HG03103 (cell line): Measurements from ENCODE around the gene IL3.

Experiments
- ATAC-seq: cut with Tn5 transposase; IDR thresholded peaks from one replicate; pipeline ENCODE4 v1.9.1; 2021; ENCODE audit warnings: low read depth; ENCODE audit not compliant: unreplicated experiment

Gene IL3

DNA sequence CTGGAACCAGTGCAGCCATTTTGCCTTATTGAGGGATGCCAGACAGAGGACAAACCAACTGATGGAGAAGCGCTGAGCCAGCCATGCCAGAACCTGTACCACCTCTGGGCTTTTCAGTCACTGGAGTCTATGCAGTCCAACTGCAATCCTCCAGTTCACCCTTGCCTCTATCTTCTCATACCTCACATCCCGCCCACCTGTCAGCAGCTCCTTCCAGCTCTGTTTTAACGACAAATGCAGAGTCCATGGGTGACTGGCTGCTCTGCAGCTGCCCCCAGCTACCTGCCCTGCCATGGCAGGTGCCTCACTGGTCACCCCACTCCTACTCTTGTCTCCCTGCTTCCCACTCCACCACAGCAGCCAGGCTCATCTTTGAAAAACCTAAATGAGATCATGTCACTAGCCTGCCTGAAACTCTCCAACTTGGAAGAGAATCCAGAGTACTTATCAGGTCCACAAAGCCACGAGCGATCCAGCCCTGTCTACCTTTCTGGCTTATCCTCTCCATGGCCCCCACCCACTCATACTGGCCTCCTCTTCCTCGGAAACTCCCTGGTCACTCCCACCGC is 35.0 kb upstream of the IL3 start:
- no peak for ATAC-seq

DNA sequence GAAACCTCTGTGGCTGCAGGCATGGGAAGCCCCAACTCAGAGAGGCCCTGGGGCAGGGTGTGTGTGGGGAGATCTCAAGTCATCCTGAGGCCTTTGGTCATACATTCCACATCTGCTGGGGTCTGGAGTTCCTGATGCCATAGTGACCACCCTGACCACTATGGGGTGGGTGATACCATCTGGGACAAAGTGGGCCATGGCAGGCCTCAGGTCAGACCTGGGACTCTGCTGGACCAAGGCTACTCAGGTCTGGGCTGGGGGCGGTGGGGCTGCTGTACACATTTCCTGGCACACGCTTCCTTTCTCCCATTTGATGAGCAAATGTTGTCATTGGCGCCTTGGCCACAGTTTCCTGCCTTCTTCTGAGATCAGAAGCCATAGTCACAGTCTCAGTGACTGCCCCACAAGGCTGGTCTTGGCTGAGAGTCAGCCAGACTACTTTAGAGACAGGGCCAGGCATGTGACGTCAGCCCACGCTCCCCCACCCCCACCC is 33.9 kb upstream of the IL3 start:
- no peak for ATAC-seq

DNA sequence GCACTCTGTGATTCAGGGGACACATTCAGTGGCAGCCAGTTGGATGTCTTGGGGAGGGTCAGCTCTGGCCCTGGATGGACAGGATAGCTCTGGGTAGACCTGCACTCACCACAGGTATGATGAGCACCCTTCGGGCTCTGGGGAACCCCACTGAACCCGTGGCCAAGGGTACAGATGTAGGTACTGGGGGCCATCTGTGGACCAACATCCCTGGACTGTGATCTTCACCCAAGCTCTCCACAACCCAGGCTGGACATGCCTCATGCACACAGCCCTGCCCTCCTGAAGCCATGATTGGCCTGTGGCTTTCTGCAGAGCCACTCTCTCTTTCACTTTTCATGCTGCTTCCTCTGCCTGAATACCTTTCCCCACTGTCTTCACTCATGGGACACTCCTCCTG is 33.4 kb upstream of the IL3 start:
- no peak for ATAC-seq

DNA sequence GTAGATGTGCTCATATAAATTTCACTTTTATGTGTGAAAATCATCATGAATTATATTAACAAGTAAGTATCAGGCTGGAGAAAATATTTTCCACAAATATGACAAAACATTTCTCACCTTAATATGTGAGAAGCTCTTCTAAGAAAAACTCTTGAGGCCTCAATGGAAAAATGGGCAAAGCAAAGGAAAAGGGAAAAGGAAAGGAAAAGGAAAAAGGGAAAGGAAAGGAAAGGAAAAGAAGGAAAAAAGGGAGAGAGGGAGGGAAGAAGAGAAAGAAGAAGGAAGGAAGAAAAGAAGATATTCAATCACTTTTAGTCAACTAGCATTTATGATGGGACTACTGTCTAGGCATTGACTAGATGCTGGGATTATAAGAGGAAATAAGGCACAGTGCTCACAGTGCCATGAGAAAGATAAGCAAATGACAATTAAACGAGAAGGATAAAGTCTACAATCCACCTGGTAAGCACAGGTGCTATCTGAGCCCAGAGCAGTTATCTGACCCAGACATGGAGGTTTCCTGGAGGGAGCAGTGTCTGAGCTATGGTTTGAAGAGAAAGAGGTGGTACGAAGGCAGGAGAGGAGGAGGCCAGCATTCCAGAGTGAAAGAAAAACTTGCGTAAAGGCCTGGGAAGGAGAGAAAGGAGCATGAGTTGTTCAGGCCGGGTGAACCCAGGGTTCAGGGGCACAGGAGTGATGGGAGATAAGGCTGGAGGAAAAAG is 30.7 kb upstream of the IL3 start:
- ATAC-seq: no peak

DNA sequence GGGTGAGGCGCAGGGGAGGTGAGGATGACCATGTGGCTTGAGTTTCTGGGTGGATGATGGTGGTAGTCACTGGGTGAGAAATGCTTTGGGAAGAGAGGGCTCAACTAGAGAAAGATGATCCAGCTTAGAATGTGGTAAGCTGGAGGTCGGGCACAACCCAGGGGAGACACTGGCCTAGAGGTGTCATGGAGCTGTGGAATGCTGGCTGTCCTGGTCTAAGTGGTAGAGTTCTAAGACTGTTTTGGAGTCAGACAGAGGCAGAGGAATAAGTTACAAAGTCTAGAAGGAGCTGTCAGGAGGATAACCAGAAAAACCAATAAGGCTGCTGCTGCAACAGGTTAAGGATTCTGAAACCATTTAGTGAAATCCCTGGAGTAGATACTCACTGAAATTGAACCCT is 29.8 kb upstream of the IL3 start:
- ATAC-seq: no peak

DNA sequence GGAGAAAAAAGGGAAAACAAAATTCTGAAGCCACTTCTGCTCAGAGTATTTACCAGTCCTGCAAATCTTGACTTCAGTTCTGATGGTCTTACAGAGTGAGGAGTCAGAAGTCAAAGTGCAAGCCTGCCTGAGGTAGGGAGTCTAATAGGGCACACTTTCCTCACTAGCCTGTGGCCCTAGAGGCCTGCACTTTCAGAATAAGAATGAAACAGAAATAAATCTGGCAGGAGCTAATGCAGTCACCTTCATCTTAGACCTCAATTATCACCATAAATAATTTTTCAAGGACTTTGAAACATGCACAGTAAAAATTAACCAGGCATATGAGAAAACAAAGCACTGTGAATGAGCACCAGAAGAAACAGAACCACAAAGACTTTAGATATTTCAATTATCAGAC is 28.3 kb upstream of the IL3 start:
- ATAC-seq: no peak

DNA sequence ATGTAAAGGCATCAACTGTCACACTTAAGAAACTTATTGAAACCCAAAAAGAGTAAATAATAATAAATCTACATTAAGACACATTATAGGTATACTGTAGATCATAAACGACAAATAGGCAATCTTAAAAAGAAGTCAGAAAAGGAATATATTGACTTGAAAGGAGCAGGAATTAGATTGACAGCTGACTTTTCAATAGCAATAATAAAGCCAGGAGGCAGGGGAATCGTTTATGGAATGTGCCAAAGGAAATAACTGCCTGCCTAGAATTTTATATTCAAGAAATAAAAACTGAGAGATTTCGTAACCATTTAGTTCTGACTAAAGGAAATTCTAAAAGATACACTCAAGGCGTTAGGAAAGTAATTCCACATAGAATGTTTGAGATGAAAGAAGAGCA is 27.3 kb upstream of the IL3 start:
- no peak for ATAC-seq

DNA sequence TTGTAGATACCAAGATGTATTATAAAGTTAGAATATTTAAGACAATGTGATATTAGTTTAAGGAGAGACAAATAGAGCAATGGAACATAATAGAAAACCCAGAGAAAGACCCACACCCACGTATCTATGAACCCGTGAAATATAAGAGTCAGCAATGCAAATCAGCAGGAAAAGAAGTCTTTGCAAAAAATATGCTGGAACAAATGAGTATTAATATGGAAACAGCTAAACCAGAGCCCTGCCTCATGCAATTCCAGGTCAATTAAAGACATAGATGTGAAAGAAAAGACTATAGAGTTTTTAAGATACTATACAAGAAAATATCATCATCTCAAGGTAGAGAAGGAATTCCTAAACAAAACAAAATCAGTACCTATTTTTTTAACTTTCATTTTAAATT is 23.1 kb upstream of the IL3 start:
- no peak for ATAC-seq

DNA sequence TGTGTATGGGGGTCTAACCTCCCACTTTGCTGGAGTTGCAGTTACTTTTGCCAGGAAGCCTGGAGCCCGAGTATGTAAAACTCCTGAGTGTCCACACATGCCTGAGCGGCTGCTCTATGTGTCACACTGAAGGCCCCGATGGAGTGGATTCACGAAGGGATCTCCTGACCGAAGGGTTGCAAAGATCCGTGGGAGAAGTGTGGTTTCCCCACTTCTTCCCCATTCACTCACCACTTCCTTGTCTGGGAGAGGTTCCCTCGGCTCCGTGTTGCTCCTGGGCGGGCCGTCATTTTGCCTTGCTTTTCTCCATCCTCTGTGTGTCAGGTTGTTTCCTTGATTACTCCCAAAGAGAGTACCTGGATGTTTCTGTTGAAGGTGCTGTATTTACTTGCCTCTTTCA is 16.2 kb upstream of the IL3 start:
- ATAC-seq: no peak

DNA sequence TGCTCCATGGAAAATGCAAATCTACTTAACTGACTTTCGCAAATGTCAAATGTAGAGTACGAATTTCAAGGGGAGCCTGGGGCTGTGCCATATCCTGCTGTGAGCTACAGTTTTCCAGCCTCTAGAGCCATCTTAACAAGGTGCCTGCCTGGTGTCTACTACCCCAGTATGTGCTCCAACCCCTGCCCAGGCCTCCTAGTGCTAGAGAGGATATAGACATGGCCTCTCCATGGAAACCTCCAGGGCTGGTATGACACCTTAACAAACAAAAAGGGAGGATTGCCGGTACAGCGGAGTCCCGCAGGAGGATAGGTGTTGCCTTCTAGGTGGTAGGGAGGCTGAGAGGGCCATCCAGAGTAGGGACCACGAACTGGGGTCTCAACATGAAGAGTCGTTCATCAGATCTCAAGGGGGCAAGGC is 13.6 kb upstream of the IL3 start:
- ATAC-seq: no peak

DNA sequence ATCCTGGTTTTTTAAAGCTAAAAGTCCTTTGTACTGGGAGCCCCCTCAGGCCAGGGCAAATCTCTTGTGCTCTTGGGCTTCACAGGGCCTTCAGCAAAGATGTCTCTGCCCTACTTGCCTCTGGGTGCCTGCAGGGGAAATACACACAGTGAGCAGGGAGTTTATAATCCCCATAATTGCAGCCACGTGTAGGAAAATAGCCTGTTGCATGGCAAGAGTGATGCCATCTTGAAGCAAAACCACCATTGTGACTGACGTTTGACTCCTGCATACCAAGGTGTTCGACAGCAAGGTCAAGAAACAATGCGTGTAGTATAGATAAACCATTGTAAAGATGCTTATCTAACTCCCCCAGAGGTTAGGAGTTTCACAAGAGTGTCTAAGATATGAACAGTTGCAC is 11.4 kb upstream of the IL3 start:
- no peak for ATAC-seq

DNA sequence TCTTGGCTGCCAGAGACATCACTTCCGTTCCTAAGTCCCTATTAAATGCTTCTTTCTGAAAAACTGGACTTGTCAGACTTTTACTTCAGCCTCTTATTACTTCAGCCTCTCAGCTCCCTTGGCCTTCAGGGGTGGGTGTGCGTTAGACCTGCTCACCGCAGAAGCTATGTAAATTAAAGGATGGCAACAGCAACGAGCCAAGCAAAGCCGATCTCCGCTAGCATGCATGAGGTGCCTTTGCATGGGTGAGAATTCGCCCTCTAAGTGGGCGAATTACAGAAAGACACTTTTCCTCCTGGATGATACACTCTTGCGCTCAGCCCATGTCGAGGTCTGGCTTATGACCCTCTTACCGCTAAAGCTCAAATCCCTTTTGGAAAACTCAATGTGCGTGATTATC is 10.9 kb upstream of the IL3 start:
- ATAC-seq: no peak

DNA sequence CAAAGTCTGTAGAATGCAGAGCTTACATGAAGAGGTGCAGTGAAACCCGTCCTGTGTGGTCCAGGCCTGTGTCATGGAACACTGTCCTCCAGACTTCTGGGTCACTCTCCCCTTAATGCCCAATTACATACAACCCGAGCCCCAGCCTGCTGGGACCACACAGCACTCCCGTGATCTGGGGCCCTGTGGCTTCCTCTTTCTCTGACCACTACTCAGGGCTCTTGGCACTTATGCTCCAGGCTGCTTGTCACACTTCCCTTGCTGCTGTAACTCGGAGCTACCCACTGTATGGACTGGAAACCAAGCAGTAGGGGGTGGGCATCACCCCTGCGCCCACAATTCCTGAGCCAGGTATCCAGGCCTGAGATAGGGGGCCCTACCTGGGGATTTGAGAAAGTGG is 10.3 kb upstream of the IL3 start:
- ATAC-seq: no peak

DNA sequence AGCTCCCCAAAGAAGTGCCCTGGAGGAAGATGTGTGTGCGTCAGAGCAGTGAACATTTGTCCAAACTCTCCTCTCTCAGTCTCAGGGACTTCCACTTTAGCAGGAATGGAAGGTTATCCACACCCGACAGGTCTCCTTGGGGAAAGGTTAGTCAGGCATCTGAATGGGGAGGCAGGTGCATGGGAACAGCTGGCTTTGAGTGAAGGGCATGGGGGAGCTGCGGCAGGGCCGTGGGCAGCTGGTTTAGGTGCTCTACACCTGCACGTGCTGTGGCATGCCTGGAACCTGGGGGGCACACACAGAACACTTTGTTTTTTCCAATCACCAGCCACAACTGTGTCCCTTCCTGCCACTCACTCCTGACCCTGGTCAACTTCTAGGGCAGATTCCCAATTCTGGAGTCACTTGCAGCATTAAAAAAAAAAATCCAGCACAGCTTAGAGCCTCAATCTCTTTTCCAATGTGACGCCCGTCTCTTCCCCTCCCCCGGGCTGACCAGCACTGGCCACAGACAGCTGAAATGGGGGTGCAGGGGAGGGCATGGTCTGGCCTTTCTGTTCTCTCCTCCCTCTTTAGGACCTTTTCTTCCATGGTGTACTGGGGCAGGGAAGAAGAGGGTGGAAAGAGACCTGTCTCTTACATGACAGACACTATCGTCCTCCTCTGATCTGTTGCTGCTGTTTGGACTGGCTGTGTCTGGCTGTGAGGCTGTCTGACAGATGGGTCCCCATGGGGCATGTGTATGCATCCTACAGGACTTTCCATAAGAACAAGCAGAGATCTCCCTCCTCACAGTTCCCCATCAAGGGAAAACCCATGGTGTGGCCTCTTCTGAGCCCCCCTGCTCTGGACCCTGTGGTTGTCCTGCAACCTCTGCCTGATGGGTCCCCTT is 9.5 kb upstream of the IL3 start:
- ATAC-seq: no peak

DNA sequence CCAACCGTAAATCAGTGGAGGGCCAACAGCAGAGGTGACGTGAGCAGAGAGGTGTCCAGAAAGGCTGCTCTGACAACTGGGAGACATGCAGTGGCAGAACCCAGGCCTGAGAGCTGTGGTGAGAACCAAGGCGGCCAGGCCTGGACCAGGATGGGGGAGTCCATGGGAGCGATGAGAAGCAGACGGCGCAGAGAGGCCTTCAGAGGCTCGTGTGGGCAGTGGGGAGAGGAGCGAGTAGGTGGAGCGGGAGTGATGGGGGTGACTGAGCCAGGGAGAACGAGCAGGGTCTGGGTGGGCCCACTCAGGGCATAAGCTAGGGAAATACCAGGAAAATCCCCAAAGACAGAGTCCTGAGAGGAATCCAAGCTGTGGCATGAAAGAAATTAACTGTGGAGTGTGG is 7.9 kb upstream of the IL3 start:
- ATAC-seq: no peak

DNA sequence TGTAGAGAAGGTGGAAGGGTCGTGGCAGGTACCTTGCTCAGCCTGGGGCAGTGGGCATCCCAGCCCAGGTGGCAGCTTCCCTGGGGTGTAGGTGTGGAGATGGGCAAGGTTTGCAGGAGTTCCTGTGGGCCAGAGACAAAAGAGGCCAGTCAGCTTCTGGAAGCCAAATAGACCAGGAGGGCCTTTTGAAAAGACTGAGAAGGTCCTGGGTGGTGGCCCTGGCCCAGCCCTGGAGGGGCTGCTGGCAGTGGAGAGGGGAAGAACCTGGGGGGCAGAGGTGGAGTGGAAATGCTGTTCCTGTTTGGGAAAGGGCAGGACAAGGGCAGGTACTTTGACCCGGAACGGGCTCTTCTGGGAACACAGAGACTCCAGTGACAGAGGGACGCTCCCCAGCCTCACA is 7.0 kb upstream of the IL3 start:
- no peak for ATAC-seq

DNA sequence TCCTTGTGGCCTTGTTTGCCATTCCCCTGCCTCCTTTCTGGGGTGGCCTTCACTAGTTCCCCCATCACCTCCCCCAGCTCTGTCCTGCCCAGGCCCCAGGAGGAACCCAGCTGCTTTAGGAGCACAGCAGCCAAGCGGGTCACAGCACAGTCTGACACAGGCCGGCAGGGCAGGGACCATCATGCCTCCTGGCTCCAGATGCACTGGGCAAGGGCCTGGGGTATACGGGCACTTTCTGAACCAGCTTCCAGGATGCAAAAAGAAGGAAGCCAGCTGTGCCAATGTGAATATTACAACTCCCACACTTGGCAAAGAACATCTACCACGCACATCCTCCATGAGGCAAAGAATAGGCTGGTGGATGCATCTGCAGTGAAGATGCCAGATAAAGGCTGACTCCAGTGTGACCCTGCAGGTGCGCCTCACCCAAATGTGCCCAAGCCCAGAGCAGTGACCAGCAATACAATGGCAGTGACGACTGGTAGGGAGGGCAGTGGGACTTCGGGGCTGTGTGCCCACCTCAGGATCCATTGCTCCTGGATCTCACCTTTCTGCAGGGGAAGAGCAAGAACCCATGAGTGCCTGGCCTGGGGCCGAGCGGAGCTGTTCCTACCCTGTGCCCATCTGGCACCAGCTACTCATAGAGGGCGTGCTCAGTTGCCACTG is 6.3 kb upstream of the IL3 start:
- ATAC-seq: no peak

DNA sequence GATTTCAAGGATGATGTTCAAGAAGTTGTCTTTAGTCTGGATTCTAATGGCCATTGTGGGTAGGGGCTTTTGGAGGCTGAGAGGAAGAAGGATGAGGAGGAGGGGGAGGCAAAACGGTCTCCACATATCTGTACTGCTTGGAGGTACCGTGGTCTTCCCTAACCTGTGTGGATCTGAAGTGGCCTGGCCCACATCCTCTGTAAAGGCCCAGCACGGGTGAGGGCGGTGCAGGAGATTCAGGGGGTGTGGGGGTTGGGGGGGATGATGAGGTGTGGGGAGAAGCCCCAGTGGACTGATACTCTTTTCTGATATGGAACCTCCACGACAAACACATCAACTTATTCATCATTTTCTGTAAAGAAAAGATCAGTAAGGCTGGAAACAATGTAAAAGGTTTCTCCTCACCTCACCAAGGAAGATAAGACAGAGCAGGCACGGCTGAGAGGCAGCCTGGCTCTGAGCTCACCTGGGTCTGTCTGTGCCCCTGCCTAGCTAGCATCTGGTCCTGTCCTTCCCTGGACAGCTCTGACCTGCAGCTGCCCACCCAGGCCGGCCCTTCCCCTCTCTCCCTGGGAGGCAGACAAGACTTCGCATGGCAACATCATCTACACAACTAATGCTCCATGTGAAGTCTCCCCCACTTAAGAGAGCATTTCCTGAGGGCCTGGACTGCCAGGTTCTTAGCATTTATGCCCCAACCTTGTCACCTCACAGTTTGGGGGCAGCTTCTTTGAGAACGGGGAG is 5.6 kb upstream of the IL3 start:
- no peak for ATAC-seq

DNA sequence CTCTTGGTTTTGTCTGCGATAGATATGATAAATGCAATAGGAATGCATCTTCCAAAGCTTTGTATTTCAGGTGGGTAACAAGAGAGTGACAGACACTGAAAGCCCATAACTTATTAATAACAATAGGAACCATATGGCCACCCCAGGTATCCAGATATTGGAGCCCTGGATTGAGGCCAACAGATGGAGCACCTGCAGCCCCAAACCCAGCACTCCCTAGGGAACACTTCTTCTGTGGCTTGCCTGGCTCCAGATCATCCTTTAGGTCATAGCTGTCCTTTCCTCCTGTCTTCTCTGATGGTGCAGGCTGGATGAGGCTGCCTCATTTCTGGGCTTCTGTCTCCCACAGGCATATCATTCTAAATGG is 5.0 kb upstream of the IL3 start:
- ATAC-seq: no peak

DNA sequence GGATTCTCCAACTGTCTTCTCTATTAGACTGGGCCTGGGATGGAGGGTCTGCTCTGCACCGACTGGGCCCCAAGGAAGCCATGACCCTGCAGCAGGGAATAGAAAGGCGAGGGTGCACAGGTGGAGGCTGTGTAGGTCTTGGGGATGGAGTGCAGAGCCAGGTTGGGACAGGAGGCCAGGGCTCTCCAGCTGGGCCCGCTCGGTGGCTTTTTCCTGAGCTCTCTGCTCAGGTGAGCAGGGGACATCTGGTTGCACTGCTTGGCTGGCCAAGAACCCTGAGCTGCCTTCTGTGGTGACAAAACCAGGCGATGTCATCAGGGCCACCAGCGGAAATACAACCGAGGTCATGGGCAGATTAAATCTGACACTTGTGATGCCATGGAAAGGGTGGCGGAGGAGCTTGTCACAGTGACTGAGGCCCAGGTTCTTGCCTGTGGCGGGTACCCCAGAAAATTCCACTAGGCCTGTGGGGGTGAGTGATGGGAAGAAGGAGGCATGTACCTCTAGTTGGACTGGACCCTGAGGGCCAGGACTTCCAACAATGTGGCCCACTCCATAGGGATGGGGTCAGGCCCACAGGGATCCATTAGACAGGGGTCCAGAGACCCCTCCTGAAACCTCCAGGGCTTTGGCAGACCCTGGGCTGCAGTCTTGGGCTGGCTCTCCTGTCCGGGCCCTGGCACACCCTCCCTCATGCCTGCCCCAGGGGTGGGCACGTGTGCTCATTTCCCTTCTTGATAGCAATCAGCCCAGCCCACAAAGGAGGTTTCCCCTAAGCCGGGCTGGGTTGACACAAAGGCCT is 4.4 kb upstream of the IL3 start:
- ATAC-seq: no peak
